ENCODE data around the gene CFAP20.

CFAP20 gene

GRCh38 chr16:58124601-58124915, 4.6 kb downstream of the CFAP20 start:
- DNase-seq (ENCODE audit: low read depth): no peak

GRCh38 chr16:58123896-58124600, 5.1 kb downstream of the CFAP20 start:
- no peak for DNase-seq (ENCODE audit: low read depth)

- no peak for DNase-seq (ENCODE audit: low read depth)
Measured at GRCh38 chr16:58121132-58121531, 8.0 kb downstream of the CFAP20 start.

- no peak for DNase-seq (ENCODE audit: low read depth)
Measured at GRCh38 chr16:58120234-58120633, 8.9 kb downstream of the CFAP20 start.

- no peak for DNase-seq (ENCODE audit: low read depth)
Measured at GRCh38 chr16:58119509-58119845, 9.7 kb downstream of the CFAP20 start.

- no peak for DNase-seq (ENCODE audit: low read depth)
Measured at GRCh38 chr16:58118801-58119508, 10.2 kb downstream of the CFAP20 start.

GRCh38 chr16:58116529-58116928, 12.7 kb downstream of the CFAP20 start:
- no peak for DNase-seq (ENCODE audit: low read depth)

- DNase-seq (ENCODE audit: low read depth): no peak
Measured at GRCh38 chr16:58116081-58116480, 13.1 kb downstream of the CFAP20 start.

- no peak for DNase-seq (ENCODE audit: low read depth)
Measured at GRCh38 chr16:58114827-58115825, 14.1 kb downstream of the CFAP20 start.

GRCh38 chr16:58111302-58111627, 17.9 kb downstream of the CFAP20 start:
- no peak for DNase-seq (ENCODE audit: low read depth)

- DNase-seq (ENCODE audit: low read depth): no peak
Measured at GRCh38 chr16:58110571-58111301, 18.4 kb downstream of the CFAP20 start.

- DNase-seq (ENCODE audit: low read depth): no peak
Measured at GRCh38 chr16:58109881-58110280, 19.3 kb downstream of the CFAP20 start.

GRCh38 chr16:58109330-58109729, 19.9 kb downstream of the CFAP20 start:
- no peak for DNase-seq (ENCODE audit: low read depth)

- DNase-seq (ENCODE audit: low read depth): no peak
Measured at GRCh38 chr16:58107709-58108108, 21.5 kb downstream of the CFAP20 start.

GRCh38 chr16:58107228-58107627, 22.0 kb downstream of the CFAP20 start:
- no peak for DNase-seq (ENCODE audit: low read depth)

GRCh38 chr16:58105631-58106030, 23.6 kb downstream of the CFAP20 start:
- no peak for DNase-seq (ENCODE audit: low read depth)

- DNase-seq (ENCODE audit: low read depth): no peak
Measured at GRCh38 chr16:58102665-58103392, 26.4 kb downstream of the CFAP20 start.

GRCh38 chr16:58099956-58100300, 29.3 kb downstream of the CFAP20 start:
- DNase-seq (ENCODE audit: low read depth): no peak

- DNase-seq (ENCODE audit: low read depth): no peak
Measured at GRCh38 chr16:58099097-58099955, 29.9 kb downstream of the CFAP20 start.

GRCh38 chr16:58098207-58099096, 30.7 kb downstream of the CFAP20 start:
- no peak for DNase-seq (ENCODE audit: low read depth)

All from stimulated activated CD8-positive, alpha-beta memory T cell treated with anti-CD3 and anti-CD28 coated beads, Interleukin-15, amount 100 ng/mL, for 1 hour (primary cell).